Measurements from ENCODE around the gene FXYD2.
"Not testable (repeated sequence)": the region's sequence is repeated elsewhere in the genome, so short reads cannot be mapped to it uniquely, and the experiment has no call there.

FXYD2 gene

GRCh38 chr11:117870103-117870952 lies 45.8 kb upstream of the FXYD2 start:
- no peak for DNase-seq (ENCODE audit: extremely low spot score)
- TF ChIP-seq CTCF (IDR thresholded peaks at IDR 0.05; ENCODE audit: control extremely low read depth, extremely low read depth, low read depth, missing control alignments): no peak
- POLR2A ChIA-PET: no interaction called here
- CTCF ChIA-PET: interaction anchor here (1.2 kb wide), 1 partner anchor 63 kb away, joined by 3 read pairs; no protein-coding TSS in a partner anchor

GRCh38 chr11:117869604-117870003 lies 45.1 kb upstream of the FXYD2 start:
- CTCF ChIA-PET: no interaction called here
- TF ChIP-seq CTCF (IDR thresholded peaks at IDR 0.05; ENCODE audit: control extremely low read depth, extremely low read depth, low read depth, missing control alignments): no peak
- DNase-seq (ENCODE audit: extremely low spot score): no peak
- POLR2A ChIA-PET: no interaction called here

- TF ChIP-seq CTCF (IDR thresholded peaks at IDR 0.05; ENCODE audit: control extremely low read depth, extremely low read depth, low read depth, missing control alignments): no peak
- ChIA-PET POLR2A (no interaction called here), CTCF (no interaction called here)
- no peak for DNase-seq (ENCODE audit: extremely low spot score)
Measured at GRCh38 chr11:117868815-117869561, 44.4 kb upstream of the FXYD2 start.

GRCh38 chr11:117868088-117868487 lies 43.5 kb upstream of the FXYD2 start:
- POLR2A ChIA-PET: no interaction called here
- no peak for DNase-seq (ENCODE audit: extremely low spot score)
- TF ChIP-seq CTCF (IDR thresholded peaks at IDR 0.05; ENCODE audit: control extremely low read depth, extremely low read depth, low read depth, missing control alignments): no peak
- CTCF ChIA-PET: no interaction called here

GRCh38 chr11:117866526-117866925 lies 42.0 kb upstream of the FXYD2 start:
- ChIA-PET CTCF (interaction anchor here (0.7 kb wide), 1 partner anchor 22 kb away, joined by 3 read pairs; no protein-coding TSS in a partner anchor), POLR2A (no interaction called here)
- DNase-seq (ENCODE audit: extremely low spot score): no peak
- TF ChIP-seq CTCF (IDR thresholded peaks at IDR 0.05; ENCODE audit: control extremely low read depth, extremely low read depth, low read depth, missing control alignments): no peak

- CTCF ChIA-PET: interaction anchor here (1.9 to 2.1 kb wide), 2 partner anchors 12 to 81 kb away, joined by 5 to 6 read pairs; no protein-coding TSS in a partner anchor
- DNase-seq (ENCODE audit: extremely low spot score); POLR2A ChIA-PET: not testable (repeated sequence)
Measured at GRCh38 chr11:117865546-117865945, 41.0 kb upstream of the FXYD2 start.

GRCh38 chr11:117863383-117863782 lies 38.8 kb upstream of the FXYD2 start:
- no peak for DNase-seq (ENCODE audit: extremely low spot score)
- ChIA-PET CTCF (interaction anchor here (1.3 to 2.1 kb wide), 3 partner anchors 9 to 84 kb away, joined by 4 to 6 read pairs (median 5); no protein-coding TSS in a partner anchor), POLR2A (no interaction called here)
- no peak for TF ChIP-seq CTCF (IDR thresholded peaks at IDR 0.05; ENCODE audit: control extremely low read depth, extremely low read depth, low read depth, missing control alignments)

Measured in GM10248 (cell line).